ENCODE results near the gene SLC44A5. TPM values are rescaled to one million over a fixed set of nuclear protein-coding genes. Genes with fewer than 3 reads are reported as not detected.
"Not testable (repeated sequence)": the region's sequence is repeated elsewhere in the genome, so short reads cannot be mapped to it uniquely, and the experiment has no call there.

The SLC44A5 gene
- total RNA-seq: 1.2 TPM

DNA sequence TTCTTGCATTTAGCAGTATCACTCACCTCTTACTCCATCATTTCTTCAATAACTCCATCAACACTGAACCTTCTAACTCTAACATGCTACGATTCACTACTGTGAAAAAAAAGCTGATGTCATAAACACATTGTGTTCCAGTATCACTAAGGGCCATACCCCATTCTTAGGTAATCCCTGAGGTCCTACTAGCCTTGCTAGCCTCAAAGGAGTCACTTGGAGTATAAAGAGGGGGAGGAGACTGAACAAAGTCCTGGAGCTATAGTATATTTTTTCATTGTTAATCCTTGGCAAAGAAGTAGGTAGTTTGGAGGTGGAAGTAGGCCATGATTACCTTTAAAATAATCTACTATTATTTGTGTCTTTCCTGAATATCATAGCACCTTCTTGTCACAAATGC is at the start of gene SLC44A5:
TSS of gene SLC44A5 (minus strand) at position 101 of the 400 bp plus-strand sequence. CDS start 69,667 bp downstream, outside the sequence.
- Histone ChIP-seq H3K27me3 (no peaks in the 10 kb centered on the region), H3K9me3 (no peaks in the 10 kb centered on the region), H3K4me1 (peaks cover 10% of the 10 kb centered on the region), H3K4me3 (no peak within 1 kb of the TSS), H3K36me3 (no peaks in the 10 kb centered on the region), H3K27ac (no peak within 1 kb of the TSS)
- intact Hi-C loops (cut with DNase I): no loop called here
- DNase-seq (ENCODE audit: extremely low spot score in 2 of 2): no peak
- no peak for TF ChIP-seq POLR2AphosphoS5 (IDR thresholded peaks at IDR 0.05; ENCODE audit: insufficient read depth in 1 of 2, low read depth in 1 of 2)

DNA sequence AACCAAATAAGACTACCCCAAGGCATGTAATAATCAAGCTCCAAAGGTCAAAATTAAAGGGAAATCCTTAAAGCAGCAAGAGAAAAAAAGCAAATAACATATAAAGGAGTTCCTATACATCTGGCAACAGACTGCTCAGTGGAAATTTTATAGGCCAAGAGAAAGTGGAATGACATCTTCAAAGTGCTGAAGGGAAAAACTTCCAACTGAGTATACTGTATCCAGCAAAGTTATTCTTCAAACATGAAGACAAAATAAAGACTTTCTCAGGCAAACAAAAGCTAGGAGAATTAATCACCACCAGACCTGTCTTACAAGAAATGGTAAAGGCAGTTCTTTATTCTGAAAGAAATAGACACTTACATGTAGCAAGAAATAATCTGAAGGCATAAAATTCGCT is 45.0 kb upstream of the SLC44A5 start:
- no peak overlapping the region for H3K4me3 ChIP-seq
- no peaks in the 10 kb centered on the region for H3K36me3 ChIP-seq
- H3K27me3 ChIP-seq: no peaks in the 10 kb centered on the region
- H3K4me1 ChIP-seq: no peaks in the 10 kb centered on the region
- H3K27ac ChIP-seq: no peak overlapping the region
- no peaks in the 10 kb centered on the region for H3K9me3 ChIP-seq
- no peak for DNase-seq (ENCODE audit: extremely low spot score in 2 of 2)
- TF ChIP-seq POLR2AphosphoS5 (IDR thresholded peaks at IDR 0.05; ENCODE audit: insufficient read depth in 1 of 2, low read depth in 1 of 2): no peak
- TF ChIP-seq POLR2A (IDR thresholded peaks at IDR 0.05): no peak
- TF ChIP-seq, protein P1, sequence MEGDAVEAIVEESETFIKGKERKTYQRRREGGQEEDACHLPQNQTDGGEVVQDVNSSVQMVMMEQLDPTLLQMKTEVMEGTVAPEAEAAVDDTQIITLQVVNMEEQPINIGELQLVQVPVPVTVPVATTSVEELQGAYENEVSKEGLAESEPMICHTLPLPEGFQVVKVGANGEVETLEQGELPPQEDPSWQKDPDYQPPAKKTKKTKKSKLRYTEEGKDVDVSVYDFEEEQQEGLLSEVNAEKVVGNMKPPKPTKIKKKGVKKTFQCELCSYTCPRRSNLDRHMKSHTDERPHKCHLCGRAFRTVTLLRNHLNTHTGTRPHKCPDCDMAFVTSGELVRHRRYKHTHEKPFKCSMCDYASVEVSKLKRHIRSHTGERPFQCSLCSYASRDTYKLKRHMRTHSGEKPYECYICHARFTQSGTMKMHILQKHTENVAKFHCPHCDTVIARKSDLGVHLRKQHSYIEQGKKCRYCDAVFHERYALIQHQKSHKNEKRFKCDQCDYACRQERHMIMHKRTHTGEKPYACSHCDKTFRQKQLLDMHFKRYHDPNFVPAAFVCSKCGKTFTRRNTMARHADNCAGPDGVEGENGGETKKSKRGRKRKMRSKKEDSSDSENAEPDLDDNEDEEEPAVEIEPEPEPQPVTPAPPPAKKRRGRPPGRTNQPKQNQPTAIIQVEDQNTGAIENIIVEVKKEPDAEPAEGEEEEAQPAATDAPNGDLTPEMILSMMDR (IDR thresholded peaks at IDR 0.05): no peak
- intact Hi-C loops (cut with DNase I): no loop called here

- H3K36me3 ChIP-seq; H3K27me3 ChIP-seq; H3K27ac ChIP-seq; DNase-seq (ENCODE audit: extremely low spot score in 2 of 2); H3K4me3 ChIP-seq; H3K9me3 ChIP-seq; H3K4me1 ChIP-seq; intact Hi-C loops (cut with DNase I): not testable (repeated sequence)
Observed at GRCh38 chr1:75647183-75647582, 36.3 kb upstream of the SLC44A5 start.

GRCh38 chr1:75645153-75645552 is 34.2 kb upstream of the SLC44A5 start:
- intact Hi-C loops (cut with DNase I); H3K9me3 ChIP-seq; DNase-seq (ENCODE audit: extremely low spot score in 2 of 2); H3K4me3 ChIP-seq; H3K27ac ChIP-seq; H3K27me3 ChIP-seq; H3K36me3 ChIP-seq; H3K4me1 ChIP-seq: not testable (repeated sequence)

GRCh38 chr1:75643460-75643859 is 32.5 kb upstream of the SLC44A5 start:
- Histone ChIP-seq H3K36me3 (no peaks in the 10 kb centered on the region), H3K27ac (no peak overlapping the region), H3K4me1 (no peaks in the 10 kb centered on the region), H3K4me3 (no peak overlapping the region), H3K27me3 (no peaks in the 10 kb centered on the region), H3K9me3 (no peaks in the 10 kb centered on the region)
- TF ChIP-seq POLR2AphosphoS5 (IDR thresholded peaks at IDR 0.05; ENCODE audit: insufficient read depth in 1 of 2, low read depth in 1 of 2) (no peak), POLR2A (IDR thresholded peaks at IDR 0.05) (no peak)
- TF ChIP-seq, protein P1 (IDR thresholded peaks at IDR 0.05): no peak
- DNase-seq (ENCODE audit: extremely low spot score in 2 of 2): no peak
- intact Hi-C loops (cut with DNase I): no loop called here

DNA sequence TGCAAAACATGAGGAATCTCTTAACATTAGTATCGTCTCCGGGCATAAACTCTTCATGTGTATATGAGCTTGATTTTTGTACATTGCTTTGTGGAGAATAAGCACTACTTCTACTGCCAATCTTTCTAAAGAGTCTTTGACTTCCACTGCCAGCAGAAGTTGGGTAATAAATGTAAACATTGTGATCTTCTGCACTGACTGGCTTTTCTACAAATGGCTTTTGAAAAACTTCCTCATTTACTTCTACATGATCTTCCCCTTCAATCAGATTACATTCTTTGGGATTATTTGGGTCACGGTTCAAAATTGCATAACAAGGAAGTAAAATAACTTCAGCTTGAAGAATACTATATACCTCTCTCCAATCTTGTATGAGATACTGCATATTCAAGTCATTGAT is 30.4 kb upstream of the SLC44A5 start:
- intact Hi-C loops (cut with DNase I): no loop called here
- no peaks in the 10 kb centered on the region for H3K36me3 ChIP-seq
- no peaks in the 10 kb centered on the region for H3K4me1 ChIP-seq
- no peak overlapping the region for H3K27ac ChIP-seq
- no peak overlapping the region for H3K4me3 ChIP-seq
- no peaks in the 10 kb centered on the region for H3K27me3 ChIP-seq
- TF ChIP-seq, protein P1 (IDR thresholded peaks at IDR 0.05): no peak
- TF ChIP-seq POLR2AphosphoS5 (IDR thresholded peaks at IDR 0.05; ENCODE audit: insufficient read depth in 1 of 2, low read depth in 1 of 2): peak in 1 of 2 donors; percentile 17
- H3K9me3 ChIP-seq: no peaks in the 10 kb centered on the region
- no peak for DNase-seq (ENCODE audit: extremely low spot score in 2 of 2)

GRCh38 chr1:75640137-75640536 is 29.2 kb upstream of the SLC44A5 start:
- intact Hi-C loops (cut with DNase I): no loop called here
- no peaks in the 10 kb centered on the region for H3K4me1 ChIP-seq
- no peak overlapping the region for H3K4me3 ChIP-seq
- no peaks in the 10 kb centered on the region for H3K36me3 ChIP-seq
- H3K27me3 ChIP-seq: no peaks in the 10 kb centered on the region
- H3K9me3 ChIP-seq: no peaks in the 10 kb centered on the region
- no peak for DNase-seq (ENCODE audit: extremely low spot score in 2 of 2)
- TF ChIP-seq POLR2AphosphoS5 (IDR thresholded peaks at IDR 0.05; ENCODE audit: insufficient read depth in 1 of 2, low read depth in 1 of 2) (no peak), POLR2A (IDR thresholded peaks at IDR 0.05) (no peak)
- TF ChIP-seq, protein P1 (IDR thresholded peaks at IDR 0.05): no peak
- H3K27ac ChIP-seq: no peak overlapping the region
